K562 (cell line): ENCODE results near the gene POLR1H. TPM values are rescaled to one million over a fixed set of nuclear protein-coding genes. Genes with fewer than 3 reads are reported as not detected.

Experiments
- ELF1 ChIP-seq: fragments of 200-800 bp; sonication (Bioruptor generic); IDR thresholded peaks from 2 replicates; pipeline ENCODE4 v1.6.1; 2016; ENCODE audit warnings: missing genetic modification characterization, missing compliant biosample characterization
- ETV1 ChIP-seq: fragments of 450-650 bp; conservative IDR thresholded peaks from 2 replicates; pipeline ENCODE4 v1.6.1; 2016; ENCODE audit warnings: missing genetic modification characterization, control low read depth, low read depth, missing compliant biosample characterization
- MAFF ChIP-seq: IDR thresholded peaks from 2 replicates; pipeline ENCODE4 v1.6.1; 2012; ENCODE audit warnings: low read length, improper control_type of control experiment
- MYBL2 ChIP-seq, 2 experiments: fragments of 450-650 bp in 1 of 2; sonication (generic) in 1 of 2; formaldehyde crosslinking in 1 of 2; IDR thresholded peaks; 2 replicates each; pipeline versions ENCODE4 v1.6.1 to v1.8.1; 2017 to 2022; ENCODE audit warnings: borderline replicate concordance in 1 of 2, inconsistent platforms in 1 of 2, low read depth in 1 of 2, mild to moderate bottlenecking in 1 of 2, missing genetic modification reagents in 1 of 2, moderate library complexity in 1 of 2
- NONO ChIP-seq, 2 experiments: fragments of 200-400 bp in 1 of 2; fragments of 450-650 bp in 1 of 2; formaldehyde crosslinking in 1 of 2; IDR thresholded peaks; 2 replicates each; pipeline ENCODE4 v1.6.1; 2017; ENCODE audit warnings: low read depth in 2 of 2, mild to moderate bottlenecking in 2 of 2, moderate library complexity in 2 of 2, low read length in 1 of 2
- POLR2G ChIP-seq: fragments of 200-400 bp; formaldehyde crosslinking; IDR thresholded peaks from 2 replicates; pipeline ENCODE4 v1.6.1; 2017; ENCODE audit warnings: low read depth, mild to moderate bottlenecking, antibody characterized with exemption, low read length, moderate library complexity
- RB1 ChIP-seq: fragments of 450-650 bp; IDR thresholded peaks from 2 replicates; pipeline ENCODE4 v1.6.1; 2017; ENCODE audit warnings: low read depth, mild to moderate bottlenecking
- RFX1 ChIP-seq: fragments of 450-650 bp; IDR thresholded peaks from 2 replicates; pipeline ENCODE4 v1.6.1; 2016; ENCODE audit warnings: mild to moderate bottlenecking, moderate library complexity
- SMARCC2 ChIP-seq: fragments of 450-650 bp; IDR thresholded peaks from 2 replicates; pipeline ENCODE4 v1.6.1; 2017; ENCODE audit warnings: antibody characterized with exemption, moderate library complexity, mild to moderate bottlenecking, low read depth
- ZNF121 ChIP-seq: sonication (generic); formaldehyde crosslinking; conservative IDR thresholded peaks from 2 replicates; pipeline ENCODE4 v1.8.0; 2022; ENCODE audit warnings: missing genetic modification reagents
- ZNF717 ChIP-seq: fragments of 250-450 bp; sonication (Bioruptor Pico); IDR thresholded peaks from 2 replicates; pipeline ENCODE4 v1.5.0; 2021
- ZNF766 ChIP-seq: fragments of 200-800 bp; sonication (Bioruptor generic); conservative IDR thresholded peaks from 2 replicates; pipeline ENCODE4 v1.6.1; 2016; ENCODE audit warnings: missing genetic modification characterization, missing compliant biosample characterization
- ZNF79 ChIP-seq: fragments of 250-450 bp; sonication (Bioruptor Pico); IDR thresholded peaks from 2 replicates; pipeline ENCODE4 v1.4.0; 2020; ENCODE audit warnings: low read depth, mild to moderate bottlenecking, moderate library complexity
- polyA plus RNA-seq, 8 experiments: library from polyadenylated mRNA; depleted of rRNA in 4 of 8; stranded (reverse) in 5 of 8; unstranded in 3 of 8; fragments of >200 nt; fragmentation: Nextera tagmentation in 2 of 8; fragmentation: Illumina TruSeq in 1 of 8; extraction: Ambion mirVana in 2 of 8; extraction: Trizol in 1 of 8; gene quantifications; 2 replicates each; pipeline versions ENCODE4 v1.2.1 to v1.2.3, GENCODE V29; 2011 to 2014; ENCODE audit warnings: inconsistent platforms in 1 of 8, missing spikeins in 1 of 8
- total RNA-seq, 7 experiments: library from RNA; depleted of rRNA in 6 of 7; stranded (reverse); fragments of >200 nt in 6 of 7; fragmentation: Illumina TruSeq in 2 of 7; extraction: Trizol in 2 of 7; gene quantifications; 2 replicates each; pipeline versions ENCODE4 v1.2.1 to v1.2.3, GENCODE V29; 2011 to 2021; ENCODE audit warnings: low replicate concordance in 1 of 7
- TF ChIP-seq, protein P1 (sequence below): fragments of 450-650 bp; IDR thresholded peaks from 2 replicates; pipeline ENCODE4 v1.6.1; 2018; ENCODE audit not compliant: partially characterized antibody
- TF ChIP-seq, protein P2 (sequence below): sonication (generic); formaldehyde crosslinking; IDR thresholded peaks from 2 replicates; pipeline ENCODE4 v1.8.0; 2022; ENCODE audit warnings: missing genetic modification reagents, mild to moderate bottlenecking, borderline replicate concordance
- TF ChIP-seq, protein P3 (sequence below): fragments of 450-650 bp; IDR thresholded peaks from 2 replicates; pipeline ENCODE4 v1.6.1; 2017; ENCODE audit warnings: antibody characterized with exemption
- TF ChIP-seq, protein P4 (sequence below): fragments of 200-800 bp; sonication (Bioruptor generic); IDR thresholded peaks from 2 replicates; pipeline ENCODE4 v1.6.1; 2017; ENCODE audit warnings: missing genetic modification characterization, missing compliant biosample characterization

POLR1H gene
- total and polyA plus RNA-seq, 9 of the 15 experiments (the other 6 are each of a cell fraction or from before 2014, with no cell fraction given): 92.2 to 333 (median 143) TPM

DNA sequence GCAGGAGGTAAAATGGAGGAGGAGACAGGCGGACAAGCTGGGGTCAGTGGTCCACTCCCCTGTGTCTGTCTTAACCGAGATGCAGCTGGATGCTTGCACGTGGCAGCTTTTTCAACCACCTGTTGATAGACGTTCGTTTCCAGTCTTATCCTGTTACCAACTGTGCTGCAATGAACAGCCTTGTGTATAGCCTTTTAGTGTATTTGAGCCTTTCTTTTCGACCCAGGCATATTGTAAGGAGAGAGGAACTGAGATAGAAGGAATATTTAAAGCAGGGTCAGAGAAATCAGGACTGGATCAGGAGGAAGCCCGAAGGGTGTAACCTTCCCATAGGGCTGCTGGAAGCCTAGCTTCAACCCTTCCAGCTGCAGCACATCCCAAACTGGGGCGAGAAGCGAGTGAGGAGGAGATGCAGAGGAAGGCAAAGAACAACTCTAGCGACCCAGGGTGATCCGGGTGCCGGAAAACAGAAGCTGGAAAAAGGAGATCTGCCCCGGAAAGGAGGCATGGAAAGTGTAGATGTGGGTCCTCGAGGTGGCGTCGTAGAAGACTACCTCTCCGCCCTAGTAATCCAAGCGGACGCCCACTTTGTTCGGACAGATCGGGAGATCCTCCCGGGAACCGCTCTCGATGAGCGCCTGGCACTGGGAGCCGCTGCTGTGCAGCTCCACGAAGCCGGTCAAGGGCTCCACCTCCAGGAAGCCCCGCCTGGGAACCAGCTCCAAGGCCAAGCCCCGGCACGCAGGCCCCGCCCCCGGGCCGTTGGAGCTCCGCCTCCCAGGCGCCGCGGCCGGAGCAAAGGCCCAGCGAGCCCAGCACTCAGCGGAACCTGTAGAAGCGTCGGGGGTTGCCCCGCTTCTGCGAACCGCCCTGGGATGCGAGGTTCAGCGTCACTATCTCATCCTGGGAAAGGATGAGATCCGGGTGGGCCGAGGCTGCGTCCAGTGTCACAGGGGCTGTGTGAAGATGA, 40.7 kb downstream of the POLR1H start (continued):
- TF ChIP-seq ZNF79 (CRISPR knock-in tag): no peak
- TF ChIP-seq SMARCC2: no peak
- TF ChIP-seq ELF1: 0 out of 2 replicates have a peak, but pooled peaks have one; percentile 32
- TF ChIP-seq, protein P1, sequence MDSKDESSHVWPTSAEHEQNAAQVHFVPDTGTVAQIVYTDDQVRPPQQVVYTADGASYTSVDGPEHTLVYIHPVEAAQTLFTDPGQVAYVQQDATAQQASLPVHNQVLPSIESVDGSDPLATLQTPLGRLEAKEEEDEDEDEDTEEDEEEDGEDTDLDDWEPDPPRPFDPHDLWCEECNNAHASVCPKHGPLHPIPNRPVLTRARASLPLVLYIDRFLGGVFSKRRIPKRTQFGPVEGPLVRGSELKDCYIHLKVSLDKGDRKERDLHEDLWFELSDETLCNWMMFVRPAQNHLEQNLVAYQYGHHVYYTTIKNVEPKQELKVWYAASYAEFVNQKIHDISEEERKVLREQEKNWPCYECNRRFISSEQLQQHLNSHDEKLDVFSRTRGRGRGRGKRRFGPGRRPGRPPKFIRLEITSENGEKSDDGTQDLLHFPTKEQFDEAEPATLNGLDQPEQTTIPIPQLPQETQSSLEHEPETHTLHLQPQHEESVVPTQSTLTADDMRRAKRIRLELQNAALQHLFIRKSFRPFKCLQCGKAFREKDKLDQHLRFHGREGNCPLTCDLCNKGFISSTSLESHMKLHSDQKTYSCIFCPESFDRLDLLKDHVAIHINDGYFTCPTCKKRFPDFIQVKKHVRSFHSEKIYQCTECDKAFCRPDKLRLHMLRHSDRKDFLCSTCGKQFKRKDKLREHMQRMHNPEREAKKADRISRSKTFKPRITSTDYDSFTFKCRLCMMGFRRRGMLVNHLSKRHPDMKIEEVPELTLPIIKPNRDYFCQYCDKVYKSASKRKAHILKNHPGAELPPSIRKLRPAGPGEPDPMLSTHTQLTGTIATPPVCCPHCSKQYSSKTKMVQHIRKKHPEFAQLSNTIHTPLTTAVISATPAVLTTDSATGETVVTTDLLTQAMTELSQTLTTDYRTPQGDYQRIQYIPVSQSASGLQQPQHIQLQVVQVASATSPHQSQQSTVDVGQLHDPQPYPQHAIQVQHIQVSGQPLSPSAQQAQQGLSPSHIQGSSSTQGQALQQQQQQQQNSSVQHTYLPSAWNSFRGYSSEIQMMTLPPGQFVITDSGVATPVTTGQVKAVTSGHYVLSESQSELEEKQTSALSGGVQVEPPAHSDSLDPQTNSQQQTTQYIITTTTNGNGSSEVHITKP: peak; percentile 92
- TF ChIP-seq MAFF: no peak
- TF ChIP-seq, protein P2, sequence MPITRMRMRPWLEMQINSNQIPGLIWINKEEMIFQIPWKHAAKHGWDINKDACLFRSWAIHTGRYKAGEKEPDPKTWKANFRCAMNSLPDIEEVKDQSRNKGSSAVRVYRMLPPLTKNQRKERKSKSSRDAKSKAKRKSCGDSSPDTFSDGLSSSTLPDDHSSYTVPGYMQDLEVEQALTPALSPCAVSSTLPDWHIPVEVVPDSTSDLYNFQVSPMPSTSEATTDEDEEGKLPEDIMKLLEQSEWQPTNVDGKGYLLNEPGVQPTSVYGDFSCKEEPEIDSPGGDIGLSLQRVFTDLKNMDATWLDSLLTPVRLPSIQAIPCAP (CRISPR knock-in tag): no peak
- no peak for TF ChIP-seq ZNF121 (CRISPR knock-in tag)
- peak; percentile 41; the same call in 1 of the 2 replicates for TF ChIP-seq RB1
- TF ChIP-seq, protein P3, sequence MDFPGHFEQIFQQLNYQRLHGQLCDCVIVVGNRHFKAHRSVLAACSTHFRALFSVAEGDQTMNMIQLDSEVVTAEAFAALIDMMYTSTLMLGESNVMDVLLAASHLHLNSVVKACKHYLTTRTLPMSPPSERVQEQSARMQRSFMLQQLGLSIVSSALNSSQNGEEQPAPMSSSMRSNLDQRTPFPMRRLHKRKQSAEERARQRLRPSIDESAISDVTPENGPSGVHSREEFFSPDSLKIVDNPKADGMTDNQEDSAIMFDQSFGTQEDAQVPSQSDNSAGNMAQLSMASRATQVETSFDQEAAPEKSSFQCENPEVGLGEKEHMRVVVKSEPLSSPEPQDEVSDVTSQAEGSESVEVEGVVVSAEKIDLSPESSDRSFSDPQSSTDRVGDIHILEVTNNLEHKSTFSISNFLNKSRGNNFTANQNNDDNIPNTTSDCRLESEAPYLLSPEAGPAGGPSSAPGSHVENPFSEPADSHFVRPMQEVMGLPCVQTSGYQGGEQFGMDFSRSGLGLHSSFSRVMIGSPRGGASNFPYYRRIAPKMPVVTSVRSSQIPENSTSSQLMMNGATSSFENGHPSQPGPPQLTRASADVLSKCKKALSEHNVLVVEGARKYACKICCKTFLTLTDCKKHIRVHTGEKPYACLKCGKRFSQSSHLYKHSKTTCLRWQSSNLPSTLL: no peak
- no peak for TF ChIP-seq NONO (IDR thresholded peaks at IDR 0.05; ENCODE audit: low read depth in 2 of 2, low read length in 1 of 2)
- no peak for TF ChIP-seq ZNF717 (CRISPR knock-in tag)
- TF ChIP-seq, protein P4, sequence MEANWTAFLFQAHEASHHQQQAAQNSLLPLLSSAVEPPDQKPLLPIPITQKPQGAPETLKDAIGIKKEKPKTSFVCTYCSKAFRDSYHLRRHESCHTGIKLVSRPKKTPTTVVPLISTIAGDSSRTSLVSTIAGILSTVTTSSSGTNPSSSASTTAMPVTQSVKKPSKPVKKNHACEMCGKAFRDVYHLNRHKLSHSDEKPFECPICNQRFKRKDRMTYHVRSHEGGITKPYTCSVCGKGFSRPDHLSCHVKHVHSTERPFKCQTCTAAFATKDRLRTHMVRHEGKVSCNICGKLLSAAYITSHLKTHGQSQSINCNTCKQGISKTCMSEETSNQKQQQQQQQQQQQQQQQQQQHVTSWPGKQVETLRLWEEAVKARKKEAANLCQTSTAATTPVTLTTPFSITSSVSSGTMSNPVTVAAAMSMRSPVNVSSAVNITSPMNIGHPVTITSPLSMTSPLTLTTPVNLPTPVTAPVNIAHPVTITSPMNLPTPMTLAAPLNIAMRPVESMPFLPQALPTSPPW (CRISPR knock-in tag): no peak
- no peak for TF ChIP-seq ZNF766 (CRISPR knock-in tag)
- TF ChIP-seq ETV1: no peak
- peak; percentile 80 for TF ChIP-seq POLR2G
- no peak for TF ChIP-seq MYBL2 (IDR thresholded peaks at IDR 0.05; ENCODE audit: low read depth)
- no peak for TF ChIP-seq MYBL2 (CRISPR knock-in tag; IDR thresholded peaks at IDR 0.05; ENCODE audit: borderline replicate concordance)
- no peak for TF ChIP-seq RFX1
